ENCODE data around the gene ATP2B2. TPM values are rescaled to one million over a fixed set of nuclear protein-coding genes. Genes with fewer than 3 reads are reported as not detected.

Gene ATP2B2
- total RNA-seq, 1 experiment from 2014 or later: not detected

- no peaks in the 10 kb centered on the region for H4K20me1 ChIP-seq (ENCODE audit: insufficient read depth)
- ChIA-PET CTCF (no interaction called here), POLR2A (no interaction called here), RAD21 (ENCODE audit: low non-redundant PET in 1 of 2, low total read pairs in 2 of 2, uncharacterized antibody in 2 of 2, unreplicated experiment in 2 of 2) (no interaction called here)
- DNase-seq (ENCODE audit: low read depth, low spot score): no peak
- no peak overlapping the region for H2AFZ ChIP-seq (ENCODE audit: low read depth, low read length, poor library complexity, severe bottlenecking)
- no TSS peak for BruUV-seq (replicated peaks)
- H3K27ac ChIP-seq (ENCODE audit: low read depth, low read length): no peak overlapping the region
- no peak overlapping the region for H3K4me2 ChIP-seq (ENCODE audit: low read length)
- ATAC-seq: no peak
- H3K79me2 ChIP-seq (ENCODE audit: insufficient read depth, low read length): no peaks in the 10 kb centered on the region
- no peak overlapping the region for H3K9ac ChIP-seq (ENCODE audit: low read length)
- H3K9me2 ChIP-seq (ENCODE audit: insufficient read depth): no peaks in the 10 kb centered on the region
- intact Hi-C loops (cut with micrococcal nuclease): no loop called here
- H3K4me1 ChIP-seq (ENCODE audit: control insufficient read depth in 1 of 2, insufficient read depth in 2 of 2, low read length in 2 of 2): no peaks in the 10 kb centered on the region
- no peaks in the 10 kb centered on the region for H3K27me3 ChIP-seq (ENCODE audit: insufficient read depth, low read length)
- H3K9me3 ChIP-seq (ENCODE audit: control insufficient read depth in 1 of 2, insufficient read depth in 1 of 2, low read depth in 1 of 2, low read length in 2 of 2): no peaks in the 10 kb centered on the region
- TF ChIP-seq RAD21 (IDR thresholded peaks at IDR 0.05; ENCODE audit: low read depth) (no peak), SRF (IDR thresholded peaks at IDR 0.05; ENCODE audit: low read depth) (no peak), EZH2 (IDR thresholded peaks at IDR 0.05) (no peak), MAX (IDR thresholded peaks at IDR 0.05) (no peak), EZH2phosphoT487 (IDR thresholded peaks at IDR 0.05; ENCODE audit: borderline replicate concordance) (no peak), JUND (IDR thresholded peaks at IDR 0.05) (no peak), POLR2A (IDR thresholded peaks at IDR 0.05; ENCODE audit: borderline replicate concordance, extremely low read depth, insufficient read depth, insufficient read length) (no peak), EGR1 (IDR thresholded peaks at IDR 0.05; ENCODE audit: low read depth) (no peak), CTCF (IDR thresholded peaks at IDR 0.05 in 2 of 3, conservative IDR thresholded peaks at IDR 0.05 in 1 of 3; ENCODE audit: borderline replicate concordance in 1 of 3, insufficient read depth in 1 of 3, low read depth in 2 of 3, low read length in 2 of 3) (no peak), CEBPB (IDR thresholded peaks at IDR 0.05; ENCODE audit: low read depth) (no peak)
- no peak overlapping the region for H3K4me3 ChIP-seq (replicated peaks in 1 of 2; ENCODE audit: low read depth in 1 of 2, low read length in 2 of 2)
- no peaks in the 10 kb centered on the region for H3K36me3 ChIP-seq (ENCODE audit: control insufficient read depth in 1 of 2, insufficient read depth in 2 of 2, low read length in 2 of 2)
These were observed 100.5 kb downstream of the ATP2B2 start for GRCh38 chr3:10404876-10405275.

- intact Hi-C loops (cut with micrococcal nuclease): no loop called here
- Histone ChIP-seq H3K4me1 (ENCODE audit: control insufficient read depth in 1 of 2, insufficient read depth in 2 of 2, low read length in 2 of 2) (no peaks in the 10 kb centered on the region), H3K9me2 (ENCODE audit: insufficient read depth) (no peaks in the 10 kb centered on the region), H3K36me3 (ENCODE audit: control insufficient read depth in 1 of 2, insufficient read depth in 2 of 2, low read length in 2 of 2) (no peaks in the 10 kb centered on the region), H3K9ac (ENCODE audit: low read length) (no peak overlapping the region), H3K4me2 (ENCODE audit: low read length) (no peak overlapping the region), H3K79me2 (ENCODE audit: insufficient read depth, low read length) (no peaks in the 10 kb centered on the region), H3K4me3 (replicated peaks in 1 of 2; ENCODE audit: low read depth in 1 of 2, low read length in 2 of 2) (no peak overlapping the region), H3K27me3 (ENCODE audit: insufficient read depth, low read length) (no peaks in the 10 kb centered on the region), H2AFZ (ENCODE audit: low read depth, low read length, poor library complexity, severe bottlenecking) (no peak overlapping the region), H3K27ac (ENCODE audit: low read depth, low read length) (no peak overlapping the region), H4K20me1 (ENCODE audit: insufficient read depth) (no peaks in the 10 kb centered on the region), H3K9me3 (ENCODE audit: control insufficient read depth in 1 of 2, insufficient read depth in 1 of 2, low read depth in 1 of 2, low read length in 2 of 2) (no peaks in the 10 kb centered on the region)
- ChIA-PET POLR2A (no interaction called here), RAD21 (ENCODE audit: low non-redundant PET in 1 of 2, low total read pairs in 2 of 2, uncharacterized antibody in 2 of 2, unreplicated experiment in 2 of 2) (no interaction called here), CTCF (no interaction called here)
- ATAC-seq: no peak
- TF ChIP-seq EZH2 (IDR thresholded peaks at IDR 0.05) (no peak), JUND (IDR thresholded peaks at IDR 0.05) (no peak), YY1 (IDR thresholded peaks at IDR 0.05; ENCODE audit: extremely low read depth, insufficient replicate concordance, low read depth, low read length) (no peak)
- DNase-seq (ENCODE audit: low read depth, low spot score): no peak
- no TSS peak for BruUV-seq (replicated peaks)
These were observed 101.0 kb downstream of the ATP2B2 start for GRCh38 chr3:10404377-10404776.

Measured in HCT116 (cell line).